22Rv1 (cell line): ENCODE results near the gene PTPRZ1.

Source experiments
- H3K27ac ChIP-seq: fragments of 450-650 bp; 2 replicates; pipeline ENCODE4 v1.5.1; 2017
- ZFX ChIP-seq: fragments of 450-650 bp; IDR thresholded peaks from 2 replicates; pipeline ENCODE4 v1.6.1; 2017; ENCODE audit warnings: antibody characterized with exemption, borderline replicate concordance
- TF ChIP-seq, protein P1 (sequence below): fragments of 450-650 bp; IDR thresholded peaks from 2 replicates; pipeline ENCODE4 v1.5.1; 2017; ENCODE audit warnings: mild to moderate bottlenecking

PTPRZ1 gene

GRCh38 chr7:121847041-121847440, 25.9 kb upstream of the PTPRZ1 start:
- no peak overlapping the region for H3K27ac ChIP-seq
- TF ChIP-seq, protein P1, sequence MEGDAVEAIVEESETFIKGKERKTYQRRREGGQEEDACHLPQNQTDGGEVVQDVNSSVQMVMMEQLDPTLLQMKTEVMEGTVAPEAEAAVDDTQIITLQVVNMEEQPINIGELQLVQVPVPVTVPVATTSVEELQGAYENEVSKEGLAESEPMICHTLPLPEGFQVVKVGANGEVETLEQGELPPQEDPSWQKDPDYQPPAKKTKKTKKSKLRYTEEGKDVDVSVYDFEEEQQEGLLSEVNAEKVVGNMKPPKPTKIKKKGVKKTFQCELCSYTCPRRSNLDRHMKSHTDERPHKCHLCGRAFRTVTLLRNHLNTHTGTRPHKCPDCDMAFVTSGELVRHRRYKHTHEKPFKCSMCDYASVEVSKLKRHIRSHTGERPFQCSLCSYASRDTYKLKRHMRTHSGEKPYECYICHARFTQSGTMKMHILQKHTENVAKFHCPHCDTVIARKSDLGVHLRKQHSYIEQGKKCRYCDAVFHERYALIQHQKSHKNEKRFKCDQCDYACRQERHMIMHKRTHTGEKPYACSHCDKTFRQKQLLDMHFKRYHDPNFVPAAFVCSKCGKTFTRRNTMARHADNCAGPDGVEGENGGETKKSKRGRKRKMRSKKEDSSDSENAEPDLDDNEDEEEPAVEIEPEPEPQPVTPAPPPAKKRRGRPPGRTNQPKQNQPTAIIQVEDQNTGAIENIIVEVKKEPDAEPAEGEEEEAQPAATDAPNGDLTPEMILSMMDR: no peak
- no peak for TF ChIP-seq ZFX

DNA sequence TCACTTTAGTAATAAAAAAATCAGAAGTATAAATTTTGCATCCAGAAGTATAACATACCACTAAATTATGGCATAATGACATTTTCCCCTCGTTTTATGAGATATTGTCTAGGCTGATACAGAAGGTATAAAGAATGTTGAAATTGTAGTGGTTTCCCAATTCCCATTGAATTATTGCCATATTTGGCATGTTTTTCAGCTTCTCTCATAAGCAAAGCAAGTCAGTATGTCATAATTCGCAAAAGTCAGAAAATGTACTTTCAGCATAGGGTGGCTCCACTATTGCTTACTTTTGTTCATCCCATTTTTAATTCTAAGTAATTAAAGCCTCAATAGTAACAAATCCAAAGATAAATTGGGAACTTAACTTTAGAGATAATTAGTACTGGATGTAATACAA, 19.7 kb upstream of the PTPRZ1 start:
- H3K27ac ChIP-seq: no peak overlapping the region
- TF ChIP-seq ZFX: no peak
- TF ChIP-seq, protein P1: no peak

- TF ChIP-seq, protein P1: no peak
- TF ChIP-seq ZFX: no peak
- H3K27ac ChIP-seq: no peak overlapping the region
These were observed 12.0 kb upstream of the PTPRZ1 start for GRCh38 chr7:121860953-121861352.

DNA sequence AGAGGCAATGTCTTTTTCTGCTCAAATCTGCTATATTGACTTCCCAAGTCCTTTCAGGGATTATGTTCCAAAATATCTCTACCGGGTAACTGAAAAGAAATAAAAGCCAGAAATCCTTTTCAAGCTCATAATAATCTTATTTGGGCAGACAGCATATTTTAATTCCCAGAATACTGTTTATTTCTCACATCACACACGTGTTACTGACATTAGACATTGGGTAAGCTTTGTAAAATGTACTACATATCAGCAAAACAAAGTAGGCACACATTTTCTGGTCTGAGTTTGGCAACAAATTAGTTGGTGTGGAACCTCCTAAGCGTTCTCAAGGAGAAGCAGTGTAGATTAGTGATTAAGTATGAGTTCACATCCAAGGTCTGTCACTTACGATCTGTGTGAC, 10.4 kb upstream of the PTPRZ1 start:
- TF ChIP-seq ZFX: no peak
- TF ChIP-seq, protein P1: no peak

GRCh38 chr7:121871188-121871587, 1.8 kb upstream of the PTPRZ1 start:
- no peak overlapping the region for H3K27ac ChIP-seq
- TF ChIP-seq ZFX: no peak
- TF ChIP-seq, protein P1: no peak

More for the DNA sequence above, 10.4 kb upstream of the PTPRZ1 start:
- no peak overlapping the region for H3K27ac ChIP-seq

DNA sequence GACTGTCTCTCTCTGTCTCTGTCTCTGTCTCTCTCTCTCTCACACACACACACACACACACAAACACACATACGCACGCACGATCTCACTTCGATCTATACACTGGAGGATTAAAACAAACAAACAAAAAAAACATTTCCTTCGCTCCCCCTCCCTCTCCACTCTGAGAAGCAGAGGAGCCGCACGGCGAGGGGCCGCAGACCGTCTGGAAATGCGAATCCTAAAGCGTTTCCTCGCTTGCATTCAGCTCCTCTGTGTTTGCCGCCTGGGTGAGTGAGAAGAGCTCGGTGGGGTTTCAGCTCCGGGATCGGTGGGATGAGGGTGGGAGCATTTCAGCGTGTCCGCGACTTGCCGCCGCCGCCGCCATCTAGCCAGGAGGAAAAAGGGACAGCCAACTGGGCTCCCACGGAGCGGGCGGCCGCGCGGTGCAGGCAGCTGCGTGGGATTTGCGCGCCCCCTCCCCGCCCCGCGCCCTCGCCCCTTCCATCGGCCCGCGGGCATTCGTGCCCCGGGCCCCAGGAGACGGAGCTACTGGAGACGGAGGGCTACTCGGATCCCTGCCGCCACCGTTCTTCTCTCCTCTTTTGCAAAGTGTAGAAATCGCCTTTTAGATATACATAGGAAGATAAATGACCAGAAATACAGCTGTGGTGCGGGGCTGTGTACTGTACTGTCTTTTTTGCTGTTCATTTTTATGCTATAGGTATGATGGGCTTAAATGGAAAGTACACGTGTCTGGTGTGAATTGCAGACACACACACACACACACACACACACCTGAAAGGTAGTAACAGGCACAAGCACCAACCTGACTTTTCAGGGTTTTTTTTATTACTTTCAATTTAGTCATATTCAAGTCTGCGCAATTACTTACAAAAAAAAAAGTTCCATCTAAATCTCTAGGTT, 581 bp downstream of the PTPRZ1 start:
- H3K27ac ChIP-seq: no peak overlapping the region
- TF ChIP-seq, protein P1: no peak
- no peak for TF ChIP-seq ZFX

DNA sequence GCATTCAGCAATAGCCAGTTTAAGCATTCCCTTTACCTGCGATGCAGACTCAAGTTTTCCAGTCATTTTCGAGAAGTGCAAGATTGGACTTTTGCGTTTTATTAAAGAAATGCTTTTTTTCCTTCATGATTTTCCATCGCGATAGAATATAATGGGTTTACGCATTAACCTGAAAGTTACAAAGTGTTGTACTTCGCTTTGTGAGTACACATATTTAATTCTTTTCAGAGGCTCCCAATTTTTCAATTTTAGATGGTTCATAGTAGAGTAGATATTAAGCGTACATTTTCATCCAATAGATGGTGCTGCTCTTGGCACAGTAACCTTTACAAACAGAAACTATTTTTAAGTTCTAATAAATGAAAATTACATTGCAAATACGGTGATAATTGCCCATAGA, 1.3 kb downstream of the PTPRZ1 start:
- no peak overlapping the region for H3K27ac ChIP-seq
- no peak for TF ChIP-seq ZFX
- TF ChIP-seq, protein P1: peak; percentile 20; the same call in 1 of the 2 replicates
